Caco-2 (cell line): ENCODE results near the gene CCL4. TPM values are rescaled to one million over a fixed set of nuclear protein-coding genes. Genes with fewer than 3 reads are reported as not detected.

Source experiments
- BruUV-seq: library from RNA; stranded (reverse); fragments of 400-500 nt; replicated peaks from 2 replicates; lab custom pipeline; 2021; lab: Mats Ljungman, UMichigan
- CTCF ChIA-PET: fragments of 300-600 bp; sonication (Branson Sonifier 250); formaldehyde crosslinking; loops from one replicate; lab custom pipeline; 2022; ENCODE audit warnings: antibody characterized with exemption; lab: Charles Lee
- POLR2A ChIA-PET: fragments of 300-600 bp; sonication (Branson Sonifier 250); formaldehyde crosslinking; loops from one replicate; lab custom pipeline; 2022; ENCODE audit warnings: antibody characterized with exemption; lab: Charles Lee
- DNase-seq, 2 experiments: peaks; one replicate each; pipeline versions ENCODE4 v3.0.0 to v3.0.0-alpha.2; 2020 to 2022
- H3K27me3 ChIP-seq: replicated peaks from 2 replicates; pipeline ENCODE4 v1.6.0; 2011; ENCODE audit warnings: low read length; ENCODE audit not compliant: control insufficient read depth, insufficient read depth
- H3K36me3 ChIP-seq: 2 replicates; pipeline ENCODE4 v1.5.1; 2011; ENCODE audit warnings: low read length; ENCODE audit not compliant: control insufficient read depth, insufficient read depth
- H3K4me1 ChIP-seq: fragments of 250-450 bp; sonication (Bioruptor Pico); 2 replicates; pipeline ENCODE4 v1.5.1; 2020; ENCODE audit warnings: mild to moderate bottlenecking
- H3K4me3 ChIP-seq: 2 replicates; pipeline ENCODE4 v1.5.1; 2011; ENCODE audit warnings: low read depth, mild to moderate bottlenecking, control low read depth, low read length
- H3K9me3 ChIP-seq: fragments of 250-450 bp; sonication (Bioruptor Pico); 2 replicates; pipeline ENCODE4 v1.5.1; 2020; ENCODE audit warnings: mild to moderate bottlenecking, moderate library complexity
- H3K27ac Mint-ChIP-seq: one replicate; pipeline ENCODE4 v1.8.0; 2022; ENCODE audit warnings: mixed read lengths; ENCODE audit not compliant: unreplicated experiment
- H3K27me3 Mint-ChIP-seq: one replicate; pipeline ENCODE4 v1.8.0; 2022; ENCODE audit warnings: mixed read lengths; ENCODE audit not compliant: insufficient read depth, unreplicated experiment
- H3K36me3 Mint-ChIP-seq: one replicate; pipeline ENCODE4 v1.8.0; 2022; ENCODE audit warnings: mild to moderate bottlenecking, mixed read lengths; ENCODE audit not compliant: insufficient read depth, unreplicated experiment
- H3K4me1 Mint-ChIP-seq: one replicate; pipeline ENCODE4 v1.8.0; 2022; ENCODE audit warnings: low read depth, mixed read lengths; ENCODE audit not compliant: unreplicated experiment
- H3K4me3 Mint-ChIP-seq: one replicate; pipeline ENCODE4 v1.8.0; 2022; ENCODE audit warnings: mild to moderate bottlenecking, moderate library complexity, mixed read lengths; ENCODE audit not compliant: unreplicated experiment
- H3K9me3 Mint-ChIP-seq: one replicate; pipeline ENCODE4 v1.8.0; 2022; ENCODE audit warnings: mixed read lengths; ENCODE audit not compliant: unreplicated experiment
- CTCF ChIP-seq, 2 experiments: fragments of 200-600 bp in 1 of 2; IDR thresholded peaks; 1 replicate in 1 of 2; 2 replicates in 1 of 2; pipeline versions ENCODE4 v1.5.1 to v1.8.0; 2011 to 2022; ENCODE audit warnings: antibody characterized with exemption in 1 of 2, control low read depth in 1 of 2, inconsistent platforms in 1 of 2, low read depth in 1 of 2, low read length in 1 of 2, mild to moderate bottlenecking in 1 of 2, moderate library complexity in 1 of 2; ENCODE audit not compliant: insufficient read depth in 1 of 2, severe bottlenecking in 1 of 2, unreplicated experiment in 1 of 2
- intact Hi-C: fragments of 100-400 bp; cut with micrococcal nuclease; formaldehyde crosslinking; loops from one replicate; pipeline ENCODE4 v1.10.0; 2022; ENCODE audit not compliant: unreplicated experiment
- total RNA-seq: library from RNA; stranded (reverse); gene quantifications from 2 replicates; pipeline ENCODE4 v1.2.3, GENCODE V29; 2022

Gene CCL4
- total RNA-seq, 1 experiment from 2014 or later = not detected

GRCh38 chr17:36147601-36148000 lies 44.0 kb downstream of the CCL4 start:
- BruUV-seq = no TSS peak
- Mint-ChIP-seq H3K27ac (no peak overlapping the region), H3K4me3 (no peak overlapping the region), H3K9me3 (no peaks in the 10 kb centered on the region), H3K27me3 (peaks cover 7% of the 10 kb centered on the region), H3K36me3 (no peaks in the 10 kb centered on the region), H3K4me1 (no peaks in the 10 kb centered on the region)
- intact Hi-C loops = loop anchor here (5.0 kb wide), 1 partner anchor 200 kb away; no protein-coding TSS in a partner anchor
- no peaks in the 10 kb centered on the region for H3K9me3 ChIP-seq
- H3K36me3 ChIP-seq = no peaks in the 10 kb centered on the region
- no peak for TF ChIP-seq CTCF (IDR thresholded peaks at IDR 0.05; ENCODE audit: insufficient read depth in 1 of 2, low read depth in 1 of 2, low read length in 1 of 2, severe bottlenecking in 1 of 2, unreplicated experiment in 1 of 2)
- ChIA-PET POLR2A (no interaction called here), CTCF (interaction anchor here (2.0 to 3.2 kb wide), 2 partner anchors 178 to 335 kb away, joined by 6 to 43 read pairs; no protein-coding TSS in a partner anchor)
- DNase-seq = no peak
- no peaks in the 10 kb centered on the region for H3K4me1 ChIP-seq
- no peaks in the 10 kb centered on the region for H3K27me3 ChIP-seq
- H3K4me3 ChIP-seq = no peak overlapping the region

DNA sequence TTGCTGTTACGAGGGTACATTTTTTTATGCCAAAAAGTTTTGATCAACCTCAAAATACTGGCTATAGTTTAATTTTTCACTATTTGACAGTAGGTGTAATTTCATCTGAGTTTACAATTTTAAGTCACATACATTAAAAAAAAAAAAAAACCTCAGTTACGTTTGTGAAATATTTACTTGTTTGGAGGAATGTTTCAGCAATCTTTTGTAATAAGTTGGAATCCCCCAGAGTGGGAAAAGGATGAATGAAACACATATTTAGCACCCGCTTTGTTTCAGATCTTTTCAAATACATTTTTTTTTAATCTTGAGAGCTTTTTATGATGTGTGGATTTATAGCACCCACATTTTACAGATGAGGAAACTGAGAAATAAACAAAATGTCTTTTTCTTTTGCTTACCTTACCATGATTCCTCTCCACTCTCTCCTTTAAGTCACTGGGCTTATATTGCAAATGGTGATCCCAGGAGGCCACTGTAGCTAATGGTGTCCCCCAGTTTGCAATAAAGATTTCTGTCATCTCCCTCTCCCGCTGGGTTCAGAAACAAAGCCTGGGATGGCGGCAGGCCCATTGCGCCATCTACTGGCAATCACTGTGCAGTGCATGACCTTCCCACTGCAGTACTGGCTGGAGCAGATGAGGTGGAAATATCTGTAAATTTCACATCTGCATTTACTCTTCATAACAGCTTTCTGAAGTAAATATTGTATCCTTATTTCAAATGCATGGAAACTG lies 45.1 kb downstream of the CCL4 start:
- H3K36me3 Mint-ChIP-seq = no peaks in the 10 kb centered on the region
- H3K4me3 Mint-ChIP-seq = no peak overlapping the region
- Histone ChIP-seq H3K36me3 (no peaks in the 10 kb centered on the region), H3K9me3 (no peaks in the 10 kb centered on the region), H3K4me3 (no peak overlapping the region), H3K27me3 (no peaks in the 10 kb centered on the region), H3K4me1 (no peaks in the 10 kb centered on the region)
- no peaks in the 10 kb centered on the region for H3K4me1 Mint-ChIP-seq
- CTCF ChIA-PET = interaction anchor here (1.0 to 3.2 kb wide), 7 partner anchors 13 to 334 kb away, joined by 3 to 43 read pairs (median 9); no protein-coding TSS in a partner anchor
- DNase-seq = peak; percentile 58 to 79
- POLR2A ChIA-PET = no interaction called here
- BruUV-seq = no TSS peak
- H3K9me3 Mint-ChIP-seq = no peaks in the 10 kb centered on the region
- intact Hi-C loops = loop anchor here (1.0 to 5.0 kb wide), 3 partner anchors 76 to 201 kb away; no protein-coding TSS in a partner anchor
- peaks cover 7% of the 10 kb centered on the region for H3K27me3 Mint-ChIP-seq
- no peak overlapping the region for H3K27ac Mint-ChIP-seq
- peak; percentile 98 for TF ChIP-seq CTCF (IDR thresholded peaks at IDR 0.05; ENCODE audit: insufficient read depth in 1 of 2, low read depth in 1 of 2, low read length in 1 of 2, severe bottlenecking in 1 of 2, unreplicated experiment in 1 of 2)

- no peak overlapping the region for H3K4me3 Mint-ChIP-seq
- no TSS peak for BruUV-seq
- ChIA-PET CTCF (interaction anchor here (1.1 to 3.2 kb wide), 6 partner anchors 77 to 334 kb away, joined by 3 to 43 read pairs (median 10); no protein-coding TSS in a partner anchor), POLR2A (no interaction called here)
- H3K4me1 Mint-ChIP-seq = no peaks in the 10 kb centered on the region
- no peaks in the 10 kb centered on the region for H3K36me3 Mint-ChIP-seq
- peaks cover 7% of the 10 kb centered on the region for H3K27me3 Mint-ChIP-seq
- TF ChIP-seq CTCF (IDR thresholded peaks at IDR 0.05; ENCODE audit: insufficient read depth in 1 of 2, low read depth in 1 of 2, low read length in 1 of 2, severe bottlenecking in 1 of 2, unreplicated experiment in 1 of 2) = no peak
- intact Hi-C loops = loop anchor here (1.0 to 5.0 kb wide), 3 partner anchors 77 to 202 kb away; no protein-coding TSS in a partner anchor
- DNase-seq = no peak
- Histone ChIP-seq H3K9me3 (no peaks in the 10 kb centered on the region), H3K4me3 (no peak overlapping the region), H3K36me3 (no peaks in the 10 kb centered on the region), H3K27me3 (no peaks in the 10 kb centered on the region), H3K4me1 (no peaks in the 10 kb centered on the region)
- H3K27ac Mint-ChIP-seq = no peak overlapping the region
- no peaks in the 10 kb centered on the region for H3K9me3 Mint-ChIP-seq
These were observed 45.7 kb downstream of the CCL4 start for GRCh38 chr17:36149296-36149820.
